Lower leg skin (tissue), 3 donors: ENCODE measurements around the gene KLHL14.

Experiments used
- POLR2A ChIP-seq, 2 donors: fragments of 450-650 bp; IDR thresholded peaks; one replicate each; pipeline ENCODE4 v1.6.1; 2016 to 2017; ENCODE audit warnings: antibody characterized with exemption in 2 of 2, mild to moderate bottlenecking in 1 of 2, moderate library complexity in 1 of 2
- TF ChIP-seq, protein P1 (sequence below), 3 donors: fragments of 450-650 bp; IDR thresholded peaks; one replicate each; pipeline ENCODE4 v1.5.1; 2016; ENCODE audit warnings: antibody characterized with exemption in 3 of 3, mild to moderate bottlenecking in 3 of 3, moderate library complexity in 2 of 3

GRCh38 chr18:32769071-32769585, 3.7 kb downstream of the KLHL14 start:
- TF ChIP-seq POLR2A (IDR thresholded peaks at IDR 0.05), result no peak
- TF ChIP-seq, protein P1, sequence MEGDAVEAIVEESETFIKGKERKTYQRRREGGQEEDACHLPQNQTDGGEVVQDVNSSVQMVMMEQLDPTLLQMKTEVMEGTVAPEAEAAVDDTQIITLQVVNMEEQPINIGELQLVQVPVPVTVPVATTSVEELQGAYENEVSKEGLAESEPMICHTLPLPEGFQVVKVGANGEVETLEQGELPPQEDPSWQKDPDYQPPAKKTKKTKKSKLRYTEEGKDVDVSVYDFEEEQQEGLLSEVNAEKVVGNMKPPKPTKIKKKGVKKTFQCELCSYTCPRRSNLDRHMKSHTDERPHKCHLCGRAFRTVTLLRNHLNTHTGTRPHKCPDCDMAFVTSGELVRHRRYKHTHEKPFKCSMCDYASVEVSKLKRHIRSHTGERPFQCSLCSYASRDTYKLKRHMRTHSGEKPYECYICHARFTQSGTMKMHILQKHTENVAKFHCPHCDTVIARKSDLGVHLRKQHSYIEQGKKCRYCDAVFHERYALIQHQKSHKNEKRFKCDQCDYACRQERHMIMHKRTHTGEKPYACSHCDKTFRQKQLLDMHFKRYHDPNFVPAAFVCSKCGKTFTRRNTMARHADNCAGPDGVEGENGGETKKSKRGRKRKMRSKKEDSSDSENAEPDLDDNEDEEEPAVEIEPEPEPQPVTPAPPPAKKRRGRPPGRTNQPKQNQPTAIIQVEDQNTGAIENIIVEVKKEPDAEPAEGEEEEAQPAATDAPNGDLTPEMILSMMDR (IDR thresholded peaks at IDR 0.05), result no peak
